Measurements from ENCODE around the gene MRPL49.
"Not testable (repeated sequence)": the region's sequence is repeated elsewhere in the genome, so short reads cannot be mapped to it uniquely, and the experiment has no call there.

The MRPL49 gene

GRCh38 chr11:65117206-65118096 is 4.7 kb upstream of the MRPL49 start, which contains the start of gene ZNHIT2:
Gene ZNHIT2, minus strand, starts transcription at chr11:65117701. Its CDS starts 48 bp downstream, at chr11:65117653.
- DNase-seq (ENCODE audit: low read depth): peak; percentile 100

GRCh38 chr11:65118097-65118837 is 3.9 kb upstream of the MRPL49 start:
- DNase-seq (ENCODE audit: low read depth): no peak

GRCh38 chr11:65118891-65119669 is 3.0 kb upstream of the MRPL49 start:
- not testable (repeated sequence) for DNase-seq (ENCODE audit: low read depth)

GRCh38 chr11:65119670-65119995 is 2.5 kb upstream of the MRPL49 start:
- no peak for DNase-seq (ENCODE audit: low read depth)

- no peak for DNase-seq (ENCODE audit: low read depth)
These were observed 1.3 kb upstream of the MRPL49 start for GRCh38 chr11:65120831-65121230.

- no peak for DNase-seq (ENCODE audit: low read depth)
These were observed 665 bp upstream of the MRPL49 start for GRCh38 chr11:65121447-65121864.

- DNase-seq (ENCODE audit: low read depth): no peak
These were observed 2.5 kb downstream of the MRPL49 start for GRCh38 chr11:65124480-65125196.

- DNase-seq (ENCODE audit: low read depth): no peak
These were observed 3.3 kb downstream of the MRPL49 start for GRCh38 chr11:65125197-65126056.

- DNase-seq (ENCODE audit: low read depth): no peak
These were observed 4.6 kb downstream of the MRPL49 start for GRCh38 chr11:65126624-65127274.

GRCh38 chr11:65127473-65128181 is 5.5 kb downstream of the MRPL49 start:
- no peak for DNase-seq (ENCODE audit: low read depth)

GRCh38 chr11:65128182-65129145 is 6.3 kb downstream of the MRPL49 start:
- no peak for DNase-seq (ENCODE audit: low read depth)

GRCh38 chr11:65129649-65130441 is 7.7 kb downstream of the MRPL49 start:
- no peak for DNase-seq (ENCODE audit: low read depth)

GRCh38 chr11:65130631-65131416 is 8.7 kb downstream of the MRPL49 start:
- no peak for DNase-seq (ENCODE audit: low read depth)

- DNase-seq (ENCODE audit: low read depth): no peak
These were observed 9.3 kb downstream of the MRPL49 start for GRCh38 chr11:65131417-65131776.

GRCh38 chr11:65131895-65132237 is 9.7 kb downstream of the MRPL49 start:
- no peak for DNase-seq (ENCODE audit: low read depth)

- DNase-seq (ENCODE audit: low read depth): no peak
These were observed 10.3 kb downstream of the MRPL49 start for GRCh38 chr11:65132238-65132987.
